HepG2 (cell line): Measurements from ENCODE around the gene PPIB. TPM values are rescaled to one million over a fixed set of nuclear protein-coding genes. Genes with fewer than 3 reads are reported as not detected.

Experiments
- CCAR2 ChIP-seq: fragments of 200-400 bp; formaldehyde crosslinking; optimal IDR thresholded peaks from 2 replicates; pipeline ENCODE3; 2018; ENCODE audit warnings: low read depth, mild to moderate bottlenecking, low read length, moderate library complexity
- DDIT3 ChIP-seq: sonication (generic); formaldehyde crosslinking; IDR thresholded peaks from 2 replicates; pipeline ENCODE4 v1.4.0; 2020; ENCODE audit warnings: mild to moderate bottlenecking, missing genetic modification reagents
- HOXA7 ChIP-seq: sonication (generic); formaldehyde crosslinking; IDR thresholded peaks from 2 replicates; pipeline ENCODE4 v1.8.1; 2022; ENCODE audit warnings: mild to moderate bottlenecking, missing genetic modification reagents, moderate library complexity
- IRF9 ChIP-seq: sonication (generic); formaldehyde crosslinking; IDR thresholded peaks from 2 replicates; pipeline ENCODE4 v1.8.0; 2022; ENCODE audit warnings: missing genetic modification reagents, mild to moderate bottlenecking, borderline replicate concordance
- KDM6A ChIP-seq: IDR thresholded peaks from 2 replicates; pipeline ENCODE4 v1.6.1; 2016; ENCODE audit warnings: low read depth
- PRDM4 ChIP-seq: sonication (generic); formaldehyde crosslinking; IDR thresholded peaks from 2 replicates; pipeline ENCODE4 v1.9.0; 2021; ENCODE audit warnings: missing genetic modification reagents, borderline replicate concordance
- TCF7L2 ChIP-seq: IDR thresholded peaks from 2 replicates; pipeline ENCODE4 v1.6.1; 2011; ENCODE audit warnings: mild to moderate bottlenecking, low read depth, low read length, moderate library complexity
- ZHX2 ChIP-seq, 2 experiments: sonication (generic) in 1 of 2; formaldehyde crosslinking in 1 of 2; IDR thresholded peaks; 2 replicates each; pipeline versions ENCODE4 v1.6.1 to v1.9.0; 2014 to 2022; ENCODE audit warnings: antibody characterized with exemption in 1 of 2, borderline replicate concordance in 1 of 2, inconsistent platforms in 1 of 2, low read depth in 1 of 2, missing genetic modification reagents in 1 of 2
- ZNF260 ChIP-seq: sonication (generic); formaldehyde crosslinking; IDR thresholded peaks from 2 replicates; pipeline ENCODE4 v1.4.0; 2020; ENCODE audit warnings: missing genetic modification reagents, low read depth, mild to moderate bottlenecking, borderline replicate concordance
- ZNF280D ChIP-seq: sonication (generic); formaldehyde crosslinking; IDR thresholded peaks from 2 replicates; pipeline ENCODE4 v1.5.1; 2020; ENCODE audit warnings: mild to moderate bottlenecking, missing genetic modification reagents
- ZNF335 ChIP-seq: sonication (generic); formaldehyde crosslinking; IDR thresholded peaks from 2 replicates; pipeline ENCODE4 v1.4.0; 2020; ENCODE audit warnings: missing genetic modification reagents
- ZNF44 ChIP-seq: sonication (generic); formaldehyde crosslinking; IDR thresholded peaks from 2 replicates; pipeline ENCODE4 v1.5.1; 2020; ENCODE audit warnings: mild to moderate bottlenecking, missing genetic modification reagents
- ZNF83 ChIP-seq: sonication (generic); formaldehyde crosslinking; IDR thresholded peaks from 2 replicates; pipeline ENCODE4 v1.4.0; 2020; ENCODE audit warnings: missing genetic modification reagents, mild to moderate bottlenecking, borderline replicate concordance
- ZZZ3 ChIP-seq: sonication (generic); formaldehyde crosslinking; IDR thresholded peaks from 2 replicates; pipeline ENCODE4 v1.4.0; 2020; ENCODE audit warnings: missing genetic modification reagents, mild to moderate bottlenecking, borderline replicate concordance
- polyA plus RNA-seq, 8 experiments: library from polyadenylated mRNA; depleted of rRNA in 3 of 8; stranded (reverse) in 7 of 8; unstranded in 1 of 8; fragments of >200 nt; fragmentation: Illumina TruSeq in 4 of 8; extraction: Trizol in 4 of 8; gene quantifications; 2 replicates each; pipeline versions ENCODE4 v1.2.1 to v1.2.3, GENCODE V29; 2011 to 2016; ENCODE audit warnings: low read depth in 4 of 8, missing spikeins in 1 of 8, mixed read lengths in 1 of 8; ENCODE audit not compliant: insufficient read depth in 1 of 8
- total RNA-seq, 5 experiments: library from RNA; depleted of rRNA; stranded (reverse); fragments of >200 nt; fragmentation: Illumina TruSeq; extraction: Trizol; gene quantifications; 2 replicates each; pipeline ENCODE4 v1.2.3, GENCODE V29; 2016; ENCODE audit warnings: low read depth in 1 of 5

The PPIB gene
- total and polyA plus RNA-seq, 2 of the 13 experiments (the other 11 are each of a cell fraction or from before 2014, with no cell fraction given): 780 to 882 TPM

GRCh38 chr15:64153480-64154367 is 9.1 kb downstream of the PPIB start (continued):
- no peak for TF ChIP-seq PRDM4
- no peak for TF ChIP-seq KDM6A (CRISPR knock-in tag)
- TF ChIP-seq ZNF83 (CRISPR knock-in tag): no peak
- no peak for TF ChIP-seq ZNF260
- TF ChIP-seq DDIT3 (CRISPR knock-in tag): no peak
- peak; percentile 63; the same call in 1 of the 2 replicates for TF ChIP-seq ZNF335
- TF ChIP-seq IRF9: no peak
- no peak for TF ChIP-seq HOXA7 (CRISPR knock-in tag)
- TF ChIP-seq ZZZ3: no peak
- no peak for TF ChIP-seq CCAR2
- no peak for TF ChIP-seq TCF7L2
- no peak for TF ChIP-seq ZNF280D
- no peak for TF ChIP-seq ZHX2 (IDR thresholded peaks at IDR 0.05; ENCODE audit: low read depth)
- TF ChIP-seq ZHX2 (CRISPR knock-in tag; IDR thresholded peaks at IDR 0.05; ENCODE audit: borderline replicate concordance): no peak
- TF ChIP-seq ZNF44 (CRISPR knock-in tag): no peak
